SK-N-SH (cell line): ENCODE measurements around the gene MAP1A.

ENCODE experiments used
- GABPA ChIP-seq: IDR thresholded peaks from 2 replicates; pipeline ENCODE4 v1.4.0; 2012; ENCODE audit warnings: low read depth, mild to moderate bottlenecking
- NFIC ChIP-seq: IDR thresholded peaks from 2 replicates; pipeline ENCODE4 v1.4.0; 2012; ENCODE audit warnings: borderline replicate concordance
- RAD21 ChIP-seq: IDR thresholded peaks from 2 replicates; pipeline ENCODE4 v1.6.1; 2012; ENCODE audit warnings: mild to moderate bottlenecking, low read length
- RCOR1 ChIP-seq: fragments of 150-350 bp; IDR thresholded peaks from 2 replicates; pipeline ENCODE4 v1.6.1; 2017; ENCODE audit warnings: antibody characterized with exemption, low read length
- REST ChIP-seq: IDR thresholded peaks from 2 replicates; pipeline ENCODE4 v1.6.1; 2012; ENCODE audit warnings: mild to moderate bottlenecking, low read depth, low read length, moderate library complexity
- RFX5 ChIP-seq: IDR thresholded peaks from 2 replicates; pipeline ENCODE4 v1.6.1; 2012; ENCODE audit warnings: mild to moderate bottlenecking, improper control_type of control experiment, low read length
- SIN3A ChIP-seq: IDR thresholded peaks from 2 replicates; pipeline ENCODE4 v1.6.1; 2012; ENCODE audit warnings: low read depth, mild to moderate bottlenecking, low read length, moderate library complexity, borderline replicate concordance
- USF2 ChIP-seq: fragments of 150-350 bp; IDR thresholded peaks from 2 replicates; pipeline ENCODE4 v1.6.1; 2017; ENCODE audit warnings: antibody characterized with exemption, low read length, low read depth, borderline replicate concordance
- ZBTB33 ChIP-seq: IDR thresholded peaks from 2 replicates; pipeline ENCODE4 v1.4.0; 2012; ENCODE audit warnings: low read depth, borderline replicate concordance
- TF ChIP-seq, protein P1 (sequence below): fragments of 200-600 bp; sonication (generic); IDR thresholded peaks from 2 replicates; pipeline ENCODE4 v1.6.1; 2017; ENCODE audit warnings: antibody characterized with exemption, mild to moderate bottlenecking, moderate library complexity

- TF ChIP-seq, protein P1, sequence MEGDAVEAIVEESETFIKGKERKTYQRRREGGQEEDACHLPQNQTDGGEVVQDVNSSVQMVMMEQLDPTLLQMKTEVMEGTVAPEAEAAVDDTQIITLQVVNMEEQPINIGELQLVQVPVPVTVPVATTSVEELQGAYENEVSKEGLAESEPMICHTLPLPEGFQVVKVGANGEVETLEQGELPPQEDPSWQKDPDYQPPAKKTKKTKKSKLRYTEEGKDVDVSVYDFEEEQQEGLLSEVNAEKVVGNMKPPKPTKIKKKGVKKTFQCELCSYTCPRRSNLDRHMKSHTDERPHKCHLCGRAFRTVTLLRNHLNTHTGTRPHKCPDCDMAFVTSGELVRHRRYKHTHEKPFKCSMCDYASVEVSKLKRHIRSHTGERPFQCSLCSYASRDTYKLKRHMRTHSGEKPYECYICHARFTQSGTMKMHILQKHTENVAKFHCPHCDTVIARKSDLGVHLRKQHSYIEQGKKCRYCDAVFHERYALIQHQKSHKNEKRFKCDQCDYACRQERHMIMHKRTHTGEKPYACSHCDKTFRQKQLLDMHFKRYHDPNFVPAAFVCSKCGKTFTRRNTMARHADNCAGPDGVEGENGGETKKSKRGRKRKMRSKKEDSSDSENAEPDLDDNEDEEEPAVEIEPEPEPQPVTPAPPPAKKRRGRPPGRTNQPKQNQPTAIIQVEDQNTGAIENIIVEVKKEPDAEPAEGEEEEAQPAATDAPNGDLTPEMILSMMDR = peak; percentile 48
- TF ChIP-seq RFX5 (no peak), USF2 (no peak), SIN3A (no peak), REST (no peak), GABPA (no peak), RAD21 (peak; percentile 73), NFIC (no peak), RCOR1 (no peak), ZBTB33 (no peak)
These were observed 6.2 kb upstream of the MAP1A start for GRCh38 chr15:43511012-43511885.
